ENCODE results near the gene EXO5.

DNA sequence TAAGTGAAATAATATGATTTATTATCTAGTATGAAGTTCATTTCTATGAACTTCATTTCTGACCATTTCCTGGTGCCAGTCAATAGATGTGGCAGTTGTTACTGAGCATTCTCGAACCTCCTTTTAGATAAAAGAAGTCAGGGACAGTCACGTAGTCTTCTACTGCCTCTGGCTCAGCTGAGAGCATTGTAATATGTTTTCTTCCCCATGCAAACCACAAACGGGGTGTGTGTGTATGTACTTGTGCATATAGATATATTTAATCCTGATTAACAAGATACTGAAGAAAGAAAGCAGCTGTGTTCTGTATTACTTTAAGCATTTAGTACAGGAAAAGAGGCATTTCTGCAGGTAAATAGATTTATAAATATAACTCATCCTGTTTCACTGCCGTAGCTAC, 44.5 kb downstream of the EXO5 start:
- TF ChIP-seq POLR2A (IDR thresholded peaks at IDR 0.05), result no peak
- TF ChIP-seq CTCF (IDR thresholded peaks at IDR 0.05 in 4 of 5, conservative IDR thresholded peaks at IDR 0.05 in 1 of 5), result no peak

Data from gastrocnemius medialis (tissue), 4 donors.